ENCODE data around the gene STK10.

Gene STK10

GRCh38 chr5:172188893-172189692 is 1.1 kb upstream of the STK10 start:
- no peak for DNase-seq

- no peak for DNase-seq
Observed at GRCh38 chr5:172187118-172188032, 649 bp downstream of the STK10 start.

- no peak for DNase-seq
Observed at GRCh38 chr5:172186114-172186695, 1.8 kb downstream of the STK10 start.

GRCh38 chr5:172185096-172185461 is 2.9 kb downstream of the STK10 start:
- no peak for DNase-seq

- DNase-seq: no peak
Observed at GRCh38 chr5:172183881-172184280, 4.1 kb downstream of the STK10 start.

- DNase-seq: no peak
Observed at GRCh38 chr5:172182291-172182690, 5.7 kb downstream of the STK10 start.

- no peak for DNase-seq
Observed at GRCh38 chr5:172180936-172181335, 7.1 kb downstream of the STK10 start.

- no peak for DNase-seq
Observed at GRCh38 chr5:172178991-172179989, 8.7 kb downstream of the STK10 start.

GRCh38 chr5:172178301-172178987 is 9.6 kb downstream of the STK10 start:
- DNase-seq: no peak

GRCh38 chr5:172177176-172177575 is 10.8 kb downstream of the STK10 start:
- DNase-seq: no peak

GRCh38 chr5:172175263-172175719 is 12.7 kb downstream of the STK10 start:
- DNase-seq: no peak

GRCh38 chr5:172173564-172174153 is 14.4 kb downstream of the STK10 start:
- no peak for DNase-seq

- DNase-seq: no peak
Observed at GRCh38 chr5:172172912-172173563, 15.0 kb downstream of the STK10 start.

- DNase-seq: no peak
Observed at GRCh38 chr5:172171118-172171517, 16.9 kb downstream of the STK10 start.

GRCh38 chr5:172170251-172170701 is 17.7 kb downstream of the STK10 start:
- no peak for DNase-seq

GRCh38 chr5:172169216-172169615 is 18.8 kb downstream of the STK10 start:
- no peak for DNase-seq

GRCh38 chr5:172168311-172168710 is 19.7 kb downstream of the STK10 start:
- no peak for DNase-seq

- DNase-seq: no peak
Observed at GRCh38 chr5:172167895-172168294, 20.1 kb downstream of the STK10 start.

GRCh38 chr5:172166030-172166826 is 21.8 kb downstream of the STK10 start:
- no peak for DNase-seq

- no peak for DNase-seq
Observed at GRCh38 chr5:172165465-172165864, 22.6 kb downstream of the STK10 start.

Measured in NCI-H1436 (cell line).